ENCODE measurements around the gene AGAP1.
"Not testable (repeated sequence)": the region's sequence is repeated elsewhere in the genome, so short reads cannot be mapped to it uniquely, and the experiment has no call there.

Gene AGAP1

DNA sequence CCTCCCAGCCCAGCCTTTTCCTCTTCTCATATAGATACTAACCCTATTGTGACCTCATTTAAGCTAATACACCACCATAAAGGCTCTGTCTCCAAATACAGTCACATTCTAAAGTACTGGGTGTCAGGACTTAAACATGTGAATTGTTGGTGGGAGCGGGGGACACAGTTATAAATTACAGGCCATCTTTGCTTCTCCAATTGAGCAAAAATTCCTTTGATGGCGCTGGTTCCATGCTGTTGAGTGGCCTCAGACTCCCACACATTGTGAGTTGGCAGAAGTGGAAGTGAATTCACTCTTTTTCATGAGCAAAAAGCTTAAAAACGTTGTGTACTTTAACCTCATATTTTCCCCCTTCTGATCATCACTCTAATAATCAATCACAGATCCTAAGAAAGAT is 628.4 kb downstream of the AGAP1 start:
- DNase-seq = no peak

DNA sequence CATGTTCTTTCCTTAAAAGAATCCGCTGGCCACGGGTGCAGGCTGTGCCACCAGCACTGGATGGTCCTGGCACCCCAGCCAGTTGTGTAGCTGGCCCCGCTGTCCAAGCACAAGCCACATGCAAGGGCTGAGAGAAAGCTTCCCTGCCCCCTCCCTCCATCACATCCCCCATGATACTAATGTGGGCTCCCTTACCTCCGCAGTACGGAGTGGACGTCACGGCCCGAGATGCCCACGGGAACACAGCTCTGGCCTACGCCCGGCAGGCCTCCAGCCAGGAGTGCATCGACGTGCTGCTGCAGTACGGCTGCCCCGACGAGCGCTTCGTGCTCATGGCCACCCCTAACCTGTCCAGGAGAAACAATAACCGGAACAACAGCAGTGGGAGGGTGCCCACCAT is 629.9 kb downstream of the AGAP1 start:
- no peak for DNase-seq

DNA sequence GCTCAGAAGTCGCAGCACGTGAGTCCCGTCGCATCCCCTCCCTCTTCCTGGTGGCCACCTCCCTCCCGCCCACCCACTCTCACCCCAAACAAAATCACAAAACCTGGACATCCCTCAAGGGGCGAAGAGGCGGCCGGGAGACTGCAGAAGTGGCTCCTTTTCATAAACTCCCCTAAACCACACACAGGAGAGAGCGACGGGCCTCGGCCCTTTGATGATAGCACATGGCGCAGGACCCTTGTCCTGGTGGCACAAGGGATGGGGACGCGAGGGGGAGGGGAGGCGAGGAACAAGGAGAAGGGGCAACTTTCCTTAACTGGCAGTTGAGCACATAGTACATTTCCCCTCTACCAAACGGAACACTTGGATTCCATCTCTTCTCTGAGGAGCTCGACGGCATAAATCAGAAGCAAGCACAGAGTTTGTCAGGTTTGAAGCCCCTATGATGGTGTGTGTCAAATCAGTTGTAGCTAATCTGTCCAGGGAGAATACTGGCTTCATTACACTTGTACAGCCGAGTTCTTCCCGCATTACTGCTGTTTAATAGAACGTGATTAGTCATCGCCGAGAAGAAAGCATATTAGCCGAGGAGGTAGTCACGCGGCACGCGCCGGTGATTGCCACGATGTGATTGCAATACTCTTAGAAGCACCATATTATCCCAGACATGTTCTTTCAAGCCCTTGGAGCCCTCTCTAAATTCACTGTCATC is 630.5 kb downstream of the AGAP1 start:
- DNase-seq = no peak

DNA sequence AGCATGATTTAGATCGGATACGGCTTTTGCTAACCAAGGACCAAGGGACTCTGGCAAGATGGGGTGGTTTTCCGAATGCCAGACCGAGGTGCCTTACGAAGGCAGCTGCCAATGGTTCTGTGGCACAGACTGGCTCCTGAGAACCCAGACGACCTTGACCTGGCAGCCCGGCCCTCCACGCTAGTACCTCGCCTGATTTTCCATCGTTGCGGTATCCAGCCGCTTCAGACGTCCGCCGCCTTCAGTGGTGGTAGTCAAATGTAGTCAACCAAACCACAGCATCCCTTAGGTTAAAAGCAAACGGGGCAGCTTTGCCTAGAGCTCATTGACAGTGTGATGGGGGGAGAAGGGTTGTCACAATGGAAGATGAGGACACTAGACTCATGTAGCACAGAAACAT is 631.7 kb downstream of the AGAP1 start:
- no peak for DNase-seq

DNA sequence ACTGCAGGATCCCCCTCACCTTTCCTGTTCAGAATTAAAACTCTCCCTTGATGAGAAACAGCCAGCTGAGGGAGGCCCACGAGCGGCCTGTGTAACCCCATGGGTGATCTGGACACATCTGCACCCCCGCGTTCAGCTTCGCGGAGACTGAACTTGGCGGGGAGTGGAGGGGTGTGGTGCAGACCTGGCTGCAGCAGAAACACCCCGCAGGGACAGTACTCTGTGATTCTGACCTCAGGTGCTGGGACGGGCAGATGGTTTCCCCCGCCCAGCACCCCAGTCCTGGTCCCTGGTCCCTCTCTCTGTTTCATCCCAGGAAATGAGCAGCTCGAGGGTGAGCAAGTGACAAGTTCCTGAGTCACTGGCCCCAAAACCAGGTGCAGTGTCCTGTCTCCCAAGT is 633.2 kb downstream of the AGAP1 start:
- no peak for DNase-seq

DNA sequence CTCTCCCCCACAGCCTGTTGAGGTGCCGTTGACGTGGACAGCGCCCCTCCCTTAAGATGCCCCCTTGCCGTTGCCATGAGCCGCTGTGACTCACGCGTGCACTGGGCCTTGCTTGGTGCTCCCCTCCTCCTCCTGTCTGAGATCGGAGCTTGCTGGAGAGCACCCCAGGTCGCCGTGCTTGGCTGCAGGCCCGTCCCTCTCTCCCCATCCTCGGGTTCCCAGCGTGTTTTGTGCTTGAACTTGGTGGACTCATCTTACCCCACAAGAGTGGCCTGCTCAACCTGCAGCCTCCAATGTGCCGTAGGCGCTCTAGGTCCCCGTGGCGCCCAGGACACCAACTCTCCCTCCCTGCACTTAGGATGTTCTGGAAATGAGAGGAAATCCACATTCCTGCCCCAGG is 634.5 kb downstream of the AGAP1 start:
- DNase-seq = no peak

DNA sequence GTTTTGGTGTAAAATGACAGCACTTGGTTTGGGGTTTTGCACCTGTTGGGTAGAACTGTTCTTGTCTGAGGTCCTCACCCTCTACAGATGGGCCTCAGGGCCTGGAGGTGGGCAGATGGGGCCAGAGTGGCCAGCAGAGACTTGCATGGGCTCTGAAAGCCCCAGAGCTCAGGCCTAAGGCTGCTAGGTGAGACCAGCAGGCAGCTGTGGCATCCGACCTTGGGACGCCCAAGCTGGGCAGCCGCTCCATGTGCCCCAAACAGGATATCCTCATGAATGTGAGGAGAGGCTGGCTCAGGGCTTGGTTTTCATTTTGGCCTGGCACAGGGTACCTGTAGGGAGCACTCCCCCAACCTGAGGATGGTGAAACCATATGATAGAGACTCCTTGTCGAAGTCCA is 636.1 kb downstream of the AGAP1 start:
- no peak for DNase-seq

DNA sequence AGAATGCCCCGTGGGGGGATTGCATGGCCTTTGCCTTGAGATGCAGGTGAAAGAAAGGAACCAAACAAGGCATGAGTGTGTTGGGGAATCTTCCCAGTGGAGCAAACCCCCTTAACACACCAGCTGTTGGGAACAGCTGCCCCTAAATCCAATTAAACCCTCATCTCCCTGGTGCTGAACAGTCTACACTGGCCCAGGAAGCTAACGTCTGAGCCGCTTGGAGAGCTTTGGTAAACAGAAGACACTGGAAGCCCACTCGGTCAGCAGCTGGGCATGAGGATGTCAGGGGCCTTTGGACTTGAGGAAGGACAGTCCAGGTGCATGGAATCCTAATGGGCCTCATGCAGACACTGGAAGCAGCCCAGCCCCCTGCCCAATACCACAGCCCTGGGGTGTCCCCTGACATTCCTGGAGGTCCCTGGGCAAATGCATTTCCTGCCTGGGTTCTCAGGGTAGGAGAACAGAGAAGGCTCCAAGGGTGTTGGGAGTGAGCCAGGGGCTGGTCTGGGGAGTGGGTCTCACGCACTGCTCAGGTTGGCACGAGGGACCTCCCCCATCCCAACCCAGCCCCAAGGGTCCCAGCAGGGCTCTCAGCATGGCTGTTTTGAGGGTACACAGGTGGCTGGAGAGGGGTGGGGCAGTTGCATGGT is 636.6 kb downstream of the AGAP1 start:
- no peak for DNase-seq

DNA sequence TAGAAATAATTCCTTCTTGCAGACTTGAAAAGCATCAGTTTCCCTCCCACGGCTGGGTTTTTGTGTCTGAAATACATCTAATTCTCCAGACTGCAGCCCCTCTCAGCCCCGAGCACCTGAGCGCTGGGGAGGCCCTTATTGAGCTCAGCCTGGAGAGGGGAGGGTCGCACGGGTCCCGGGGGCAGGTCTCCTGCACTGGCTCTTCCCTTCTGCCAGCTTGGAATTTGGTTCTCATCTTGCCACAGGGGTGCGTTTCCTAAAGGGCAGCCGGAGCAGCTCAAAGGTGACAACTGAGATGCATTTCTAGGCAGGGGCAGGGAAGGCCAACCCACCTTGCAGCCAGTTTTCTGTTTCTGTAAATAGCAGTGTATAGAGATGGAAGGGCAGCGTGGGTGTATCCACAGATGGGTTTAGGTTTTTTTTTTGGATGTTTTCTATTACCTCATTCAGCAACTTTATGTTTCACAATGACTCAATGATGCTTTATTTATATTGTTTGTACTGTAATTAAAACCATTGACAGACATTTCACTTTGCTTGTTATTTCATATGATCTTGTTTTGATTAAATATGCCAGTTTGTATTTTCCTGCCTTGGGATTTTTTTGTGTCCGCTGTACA is 637.3 kb downstream of the AGAP1 start:
- no peak for DNase-seq

DNA sequence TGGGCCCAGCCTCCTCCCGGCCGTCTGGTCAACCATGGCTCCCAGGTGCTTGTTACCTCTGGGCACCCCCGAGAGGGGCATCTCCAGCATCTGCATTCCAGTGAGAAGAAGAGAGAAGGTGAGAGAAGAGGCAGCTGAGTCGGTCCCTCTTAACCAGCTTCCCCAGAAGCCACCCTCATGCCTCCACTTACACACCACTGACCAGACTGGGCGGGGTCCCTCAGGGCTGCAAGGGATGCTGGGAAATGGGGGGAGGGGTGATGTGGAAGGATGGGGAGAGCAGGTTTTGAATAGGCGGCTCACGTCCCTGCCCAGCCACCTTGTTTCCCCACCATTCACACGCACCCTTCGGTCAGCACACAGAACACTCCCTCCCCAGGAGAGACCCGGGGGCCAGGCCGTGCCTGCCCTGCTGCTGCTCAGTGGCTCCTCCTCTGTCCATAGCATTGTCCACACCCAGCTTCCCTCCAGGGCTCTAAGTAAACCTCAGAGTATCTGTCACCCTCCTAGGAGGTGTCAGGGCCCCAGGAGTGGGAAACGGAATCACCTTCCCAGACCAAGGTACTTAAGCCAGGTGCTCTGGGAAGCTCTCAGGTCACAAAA is 639.7 kb downstream of the AGAP1 start:
- no peak for DNase-seq

DNA sequence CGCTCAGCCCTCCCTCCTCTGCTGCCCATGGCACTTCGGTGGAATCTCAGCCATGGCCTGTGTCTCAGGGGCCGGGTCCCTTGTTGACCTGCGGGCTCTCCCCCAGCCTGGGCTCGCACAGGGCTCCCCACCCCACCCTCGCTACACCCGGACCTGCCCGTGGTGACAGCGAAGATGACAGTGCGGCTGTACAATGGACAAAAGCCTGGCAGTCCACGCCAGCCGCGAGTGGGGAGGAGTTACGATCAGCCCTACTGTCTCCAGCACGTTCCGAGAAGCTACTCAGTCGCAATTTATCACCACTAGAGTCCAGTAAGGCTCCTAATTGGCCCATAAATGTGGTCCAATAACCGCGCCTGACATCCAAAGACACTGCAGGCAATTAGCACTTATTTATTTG is 642.7 kb downstream of the AGAP1 start:
- DNase-seq = no peak

DNA sequence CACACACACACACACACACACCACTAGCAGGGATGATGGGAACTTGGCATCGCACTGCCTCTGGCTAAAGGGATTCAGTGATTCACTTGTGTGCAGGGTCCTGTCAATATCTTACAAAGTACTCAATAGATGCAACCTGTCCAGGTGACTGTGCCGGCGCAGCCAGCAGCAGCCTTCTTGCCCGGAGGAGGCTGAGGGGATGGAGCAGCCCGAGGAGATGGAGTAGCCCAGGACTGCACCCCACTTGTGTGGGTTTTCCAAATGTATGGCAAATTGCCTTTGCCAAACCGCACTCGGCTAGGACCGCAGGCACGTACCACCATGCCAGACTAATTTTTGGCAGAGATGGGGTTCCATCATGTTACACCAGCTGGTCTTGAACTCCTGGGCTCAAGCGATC is 643.2 kb downstream of the AGAP1 start:
- no peak for DNase-seq

DNA sequence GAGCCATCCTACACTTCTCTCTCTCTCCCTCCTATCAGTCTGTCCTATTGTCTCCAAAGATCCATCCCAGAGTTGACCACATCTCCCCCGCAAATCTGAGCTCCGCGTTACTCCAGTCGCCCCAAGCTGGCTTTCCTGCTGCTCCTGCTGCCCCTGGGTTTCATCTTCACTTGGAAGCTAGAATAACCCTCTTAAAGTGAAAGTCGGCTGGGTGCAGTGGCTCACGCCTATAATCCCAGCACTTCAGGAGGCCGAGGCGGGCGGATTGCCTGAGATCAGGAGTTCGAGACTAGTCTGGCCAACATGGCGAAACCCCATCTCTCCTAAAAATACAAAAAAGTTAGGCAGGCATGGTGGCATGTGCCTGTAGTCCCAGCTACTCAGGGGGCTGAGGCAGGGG is 647.8 kb downstream of the AGAP1 start:
- not testable (repeated sequence) for DNase-seq

DNA sequence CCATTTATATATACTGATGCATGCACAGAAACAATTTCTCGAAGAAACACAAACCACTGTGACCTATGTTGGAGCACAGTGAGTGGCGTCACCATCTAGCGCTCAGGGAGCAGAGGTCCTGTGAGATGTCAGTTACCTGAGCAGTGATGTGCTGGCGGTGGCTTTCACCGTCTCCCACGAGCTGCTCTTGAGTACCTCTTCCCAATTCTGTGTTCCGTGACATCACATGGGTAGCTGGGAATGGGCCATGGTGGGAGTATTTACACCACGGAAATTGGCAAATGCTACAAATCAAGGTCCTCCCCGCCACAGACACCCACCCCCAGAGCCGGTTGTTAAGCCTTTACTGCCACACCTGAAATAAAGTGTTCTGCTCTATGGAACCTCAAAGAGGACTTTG is 650.0 kb downstream of the AGAP1 start:
- DNase-seq = no peak

DNA sequence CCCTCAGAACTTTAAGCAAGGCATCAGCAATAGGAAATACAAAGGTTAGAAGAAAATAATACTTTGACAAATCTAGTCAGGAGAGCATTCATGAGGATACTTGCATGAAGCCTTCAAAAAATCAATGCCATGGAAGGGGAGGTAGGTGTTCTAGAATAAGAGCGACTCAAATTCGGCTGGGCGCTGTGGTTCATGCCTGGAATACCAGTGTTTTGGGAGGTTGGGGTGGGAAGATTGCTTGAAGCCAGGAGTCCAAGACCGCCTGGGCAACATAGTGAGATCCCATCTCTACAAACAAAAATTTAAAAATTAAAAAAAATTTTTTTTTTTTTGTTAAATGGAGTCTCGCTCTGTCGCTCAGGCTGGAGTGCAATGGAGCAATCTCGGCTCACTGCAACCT is 652.6 kb downstream of the AGAP1 start:
- no peak for DNase-seq

DNA sequence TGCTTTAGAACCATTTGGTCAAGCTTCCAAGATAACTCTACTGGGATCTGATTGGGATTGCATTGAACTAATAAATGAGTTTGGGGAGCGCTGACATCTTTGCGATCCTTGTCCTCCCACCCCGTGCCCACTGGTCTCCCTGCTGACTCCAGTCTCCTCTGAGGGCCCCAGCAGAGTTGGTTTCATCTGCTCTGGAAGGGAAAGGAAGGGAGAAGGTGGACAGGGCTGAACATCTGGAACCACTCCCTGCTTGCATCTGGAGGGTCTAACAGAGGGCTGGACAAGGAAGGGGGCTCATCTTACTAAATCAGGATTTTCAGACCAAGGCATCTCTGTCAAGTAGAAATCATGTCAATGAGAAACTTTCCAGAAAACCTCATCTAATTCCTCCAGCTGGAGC is 661.6 kb downstream of the AGAP1 start:
- no peak for DNase-seq

DNA sequence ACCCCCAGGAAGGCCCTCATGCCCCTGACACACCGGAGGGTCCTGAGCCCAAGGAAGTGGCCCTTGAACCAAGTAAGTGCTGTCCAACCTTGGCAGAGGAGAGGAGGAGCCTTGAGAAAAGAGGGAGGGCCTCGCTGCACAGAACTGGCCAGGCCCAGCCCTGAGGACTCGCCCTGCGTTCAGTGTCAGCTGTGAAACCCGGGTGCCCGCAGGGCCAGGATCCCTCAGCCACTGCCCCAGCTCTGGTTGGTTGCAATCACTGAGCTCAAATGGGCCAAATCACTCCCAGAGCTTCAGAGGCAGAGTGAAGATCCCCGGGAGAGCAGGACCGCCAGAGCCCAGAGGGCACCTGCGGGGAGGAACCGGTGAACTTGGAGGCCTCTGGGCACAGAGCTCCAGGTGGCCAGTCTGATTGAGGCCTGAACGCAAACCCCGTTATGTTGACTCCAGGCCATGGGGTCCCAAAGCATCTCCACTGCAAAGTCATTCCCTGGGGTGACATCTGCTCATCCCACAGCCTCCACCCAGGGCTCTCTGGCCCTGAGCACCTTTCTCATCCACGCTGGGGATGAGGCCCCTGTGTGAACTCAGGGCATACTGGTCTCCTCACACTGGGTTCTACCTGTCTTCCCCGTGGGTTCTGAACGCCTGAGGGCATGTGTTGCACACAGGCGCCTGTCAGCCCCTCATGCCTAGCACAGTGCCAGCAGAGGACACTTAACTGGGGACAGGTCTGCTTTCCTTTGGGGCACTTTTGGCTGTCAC is 662.4 kb downstream of the AGAP1 start:
- DNase-seq = no peak

DNA sequence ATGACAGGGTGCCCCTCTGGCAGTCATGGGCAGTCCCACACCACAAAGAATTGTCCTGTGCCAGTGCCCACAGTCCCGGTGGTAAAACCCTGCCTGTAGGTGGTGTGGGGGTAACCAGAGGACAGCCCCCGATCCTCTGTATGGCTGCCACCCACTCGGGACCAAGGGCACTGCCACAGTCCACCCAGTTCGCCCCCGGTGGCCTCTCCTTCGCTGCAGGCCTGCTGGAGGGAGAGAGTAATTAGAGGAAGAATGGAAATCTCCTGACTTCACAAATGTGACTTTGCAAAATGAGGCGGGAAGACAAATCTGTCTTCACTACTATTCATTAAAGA is 663.0 kb downstream of the AGAP1 start:
- no peak for DNase-seq

DNA sequence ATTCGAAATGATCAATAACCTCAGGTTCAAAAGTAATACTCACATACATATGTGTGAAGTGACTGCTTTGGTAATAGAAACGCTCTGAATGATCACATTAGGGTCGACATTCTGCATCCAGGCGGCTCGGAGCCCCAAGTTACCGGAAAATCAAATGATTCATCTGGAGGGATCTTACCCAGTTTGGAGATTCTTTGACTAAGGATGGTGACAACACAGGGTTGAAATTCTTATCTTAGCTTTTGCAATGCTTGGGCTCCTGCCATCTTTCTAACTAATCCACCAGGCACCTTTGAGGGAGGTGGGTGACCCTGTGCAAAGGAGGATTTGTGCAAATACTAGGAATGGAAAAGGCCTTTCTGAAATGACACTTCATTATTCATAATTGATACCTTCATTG is 663.5 kb downstream of the AGAP1 start:
- DNase-seq = no peak

DNA sequence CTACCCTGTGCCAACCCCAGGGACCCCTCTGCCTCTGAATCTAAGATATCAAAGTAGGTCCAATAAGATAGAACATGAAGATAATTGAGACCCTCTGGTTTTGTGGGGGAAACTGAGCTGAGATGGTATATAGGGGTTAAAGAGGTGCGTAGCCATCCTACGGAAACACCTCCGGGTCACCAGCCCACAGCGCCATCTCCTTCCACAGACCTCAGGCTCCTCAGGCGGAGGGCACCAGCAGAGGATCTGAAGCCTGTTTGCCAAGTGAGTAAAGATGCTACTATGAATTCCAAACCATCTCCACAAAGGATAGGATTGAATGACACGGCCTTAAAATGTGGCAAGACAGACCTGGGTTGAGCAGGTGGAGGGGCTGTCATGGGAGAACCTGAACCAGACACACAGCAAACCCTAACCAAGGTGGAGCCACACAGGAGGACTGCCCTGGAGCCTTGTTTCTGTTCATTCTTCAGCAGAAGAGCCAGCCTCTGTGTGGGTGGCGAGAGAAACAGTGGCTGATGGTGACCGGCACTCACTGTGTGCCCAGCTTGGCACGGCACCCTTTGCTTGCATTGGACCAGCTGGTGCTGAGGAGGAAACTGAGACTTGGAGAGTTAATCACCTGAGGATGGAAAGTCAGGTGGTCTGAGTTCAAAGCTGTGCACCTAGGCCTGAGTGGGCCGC is 664.1 kb downstream of the AGAP1 start:
- no peak for DNase-seq

DNA sequence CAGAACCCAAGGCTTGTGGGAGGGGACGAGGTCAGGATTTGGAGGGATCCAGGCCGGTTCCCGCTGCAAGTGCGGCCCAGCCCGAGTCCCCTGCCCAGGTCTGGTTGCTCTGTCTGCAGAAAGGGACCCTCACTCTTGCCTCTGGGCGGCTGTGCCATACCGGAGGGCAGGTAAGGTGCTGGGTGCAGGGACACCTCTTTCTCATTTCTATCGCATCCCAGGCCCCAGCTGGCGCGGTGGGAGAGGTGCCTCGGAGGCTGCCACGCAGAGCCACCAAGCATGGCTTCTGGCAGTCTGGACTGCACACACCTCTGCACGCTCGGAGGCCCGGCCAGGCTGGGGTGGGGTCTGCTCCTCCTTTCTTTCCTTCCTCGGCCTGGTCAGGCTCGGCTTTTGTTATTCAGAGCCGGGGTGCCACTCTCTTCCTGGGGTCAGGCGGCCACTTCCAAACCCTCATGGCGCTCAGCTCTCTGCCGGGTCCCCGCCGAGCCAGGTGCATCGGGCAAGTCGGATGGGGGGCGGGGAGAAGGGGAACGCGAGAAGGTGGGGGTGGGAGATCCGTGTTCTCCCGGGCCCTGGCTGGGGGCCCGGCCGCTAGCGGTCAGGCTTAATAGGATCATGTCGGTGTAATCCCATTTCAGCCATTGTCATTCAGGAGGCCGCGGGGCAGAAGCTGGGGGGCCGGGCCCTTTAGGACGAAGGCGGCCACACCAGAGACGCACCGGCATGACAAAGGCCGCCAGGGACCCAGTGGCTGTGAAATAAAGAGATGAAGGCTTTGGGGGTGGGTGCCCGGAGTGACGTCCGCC is 665.3 kb downstream of the AGAP1 start:
- DNase-seq = no peak

DNA sequence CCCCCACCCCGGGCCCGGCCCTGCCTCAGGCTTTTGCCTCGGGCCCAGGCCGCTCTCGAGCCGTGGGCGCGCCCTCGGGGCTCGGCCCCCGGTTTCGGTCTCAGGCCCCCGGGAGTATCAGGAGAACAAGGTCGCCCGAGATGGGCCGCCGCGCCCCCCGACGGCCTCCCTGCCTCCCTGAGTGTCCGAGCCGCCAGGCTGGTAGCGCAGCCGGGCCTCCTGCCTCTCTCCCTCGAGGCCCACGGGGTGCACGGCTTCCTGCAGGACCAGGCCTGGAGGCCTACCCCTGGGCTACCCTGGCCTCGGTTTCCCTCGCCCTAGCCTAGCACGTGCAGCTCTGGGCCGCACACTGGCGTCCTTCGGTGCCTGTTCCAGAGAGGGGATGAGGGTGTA is 665.9 kb downstream of the AGAP1 start:
- DNase-seq = no peak

Measured in NCI-H146 (cell line).